ENCODE results near the gene NFX1.

The NFX1 gene

DNA sequence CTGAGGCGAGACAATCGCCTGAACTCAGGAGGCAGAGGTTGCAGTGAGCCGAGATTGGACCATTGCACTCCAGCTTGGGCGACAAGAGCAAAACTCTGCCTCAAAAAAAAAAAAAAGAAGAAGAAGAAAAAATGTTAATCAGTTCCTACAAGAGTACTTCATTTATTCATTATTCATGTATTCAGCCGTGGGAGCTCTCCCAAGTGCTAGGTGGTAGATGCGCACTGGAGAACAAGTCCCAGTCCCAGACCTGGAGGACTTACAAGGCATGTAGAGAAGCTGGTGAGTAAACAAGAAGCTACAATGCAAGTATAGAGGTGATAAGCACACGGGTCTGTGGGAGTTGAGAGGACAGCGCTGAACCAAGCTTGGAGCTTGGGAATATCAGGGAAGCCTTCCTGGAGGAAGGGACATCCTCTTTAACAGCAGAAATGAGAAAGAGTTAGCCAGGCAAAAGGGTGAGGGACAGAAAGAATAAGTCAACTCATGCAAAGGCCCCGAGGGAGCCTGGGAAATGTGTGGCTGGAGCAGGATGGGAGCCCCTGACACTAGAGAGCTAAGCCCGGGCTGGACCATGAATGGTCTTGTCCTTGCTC, 129.5 kb downstream of the NFX1 start:
- no peak for TF ChIP-seq EZH2phosphoT487 (conservative IDR thresholded peaks at IDR 0.05; ENCODE audit: low read length)
- TF ChIP-seq, protein P1, sequence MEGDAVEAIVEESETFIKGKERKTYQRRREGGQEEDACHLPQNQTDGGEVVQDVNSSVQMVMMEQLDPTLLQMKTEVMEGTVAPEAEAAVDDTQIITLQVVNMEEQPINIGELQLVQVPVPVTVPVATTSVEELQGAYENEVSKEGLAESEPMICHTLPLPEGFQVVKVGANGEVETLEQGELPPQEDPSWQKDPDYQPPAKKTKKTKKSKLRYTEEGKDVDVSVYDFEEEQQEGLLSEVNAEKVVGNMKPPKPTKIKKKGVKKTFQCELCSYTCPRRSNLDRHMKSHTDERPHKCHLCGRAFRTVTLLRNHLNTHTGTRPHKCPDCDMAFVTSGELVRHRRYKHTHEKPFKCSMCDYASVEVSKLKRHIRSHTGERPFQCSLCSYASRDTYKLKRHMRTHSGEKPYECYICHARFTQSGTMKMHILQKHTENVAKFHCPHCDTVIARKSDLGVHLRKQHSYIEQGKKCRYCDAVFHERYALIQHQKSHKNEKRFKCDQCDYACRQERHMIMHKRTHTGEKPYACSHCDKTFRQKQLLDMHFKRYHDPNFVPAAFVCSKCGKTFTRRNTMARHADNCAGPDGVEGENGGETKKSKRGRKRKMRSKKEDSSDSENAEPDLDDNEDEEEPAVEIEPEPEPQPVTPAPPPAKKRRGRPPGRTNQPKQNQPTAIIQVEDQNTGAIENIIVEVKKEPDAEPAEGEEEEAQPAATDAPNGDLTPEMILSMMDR (IDR thresholded peaks at IDR 0.05; ENCODE audit: insufficient read depth, low read length, poor library complexity, severe bottlenecking): no peak
- no peak overlapping the region for H2AFZ ChIP-seq (ENCODE audit: low read depth, low read length, severe bottlenecking)
- no peaks in the 10 kb centered on the region for H3K27me3 ChIP-seq (ENCODE audit: low read length)
- H3K4me2 ChIP-seq (ENCODE audit: low read depth, low read length, poor library complexity, severe bottlenecking): no peak overlapping the region
- H3K36me3 ChIP-seq (ENCODE audit: low read length): no peaks in the 10 kb centered on the region
- no peak overlapping the region for H3K4me3 ChIP-seq (ENCODE audit: insufficient read depth, low read length, poor library complexity, severe bottlenecking)
- H3F3A ChIP-seq (ENCODE audit: insufficient read depth): no peaks in the 10 kb centered on the region
- no peak overlapping the region for H3K9ac ChIP-seq (ENCODE audit: low read length)
- H4K20me1 ChIP-seq (ENCODE audit: low read depth, low read length): no peaks in the 10 kb centered on the region
- H3K9me2 ChIP-seq (replicated peaks; ENCODE audit: insufficient read depth, low read length): no peaks in the 10 kb centered on the region
- H3K79me2 ChIP-seq (ENCODE audit: insufficient read depth, low read length): no peaks in the 10 kb centered on the region
- no peak overlapping the region for H3K27ac ChIP-seq (ENCODE audit: low read depth, low read length)
- H3K9me3 ChIP-seq (ENCODE audit: insufficient read depth, low read length): no peaks in the 10 kb centered on the region

Measured in SU-DHL-6 (cell line).